Activated CD4-positive, alpha-beta T cell treated with anti-CD3 and anti-CD28 coated beads, Interleukin-2, amount 50 U/mL, for 48 hours (primary cell): ENCODE measurements around the gene ENTHD1.
"Not testable (repeated sequence)": the region's sequence is repeated elsewhere in the genome, so short reads cannot be mapped to it uniquely, and the experiment has no call there.

Source experiments
- DNase-seq, 2 experiments: peaks; one replicate each; pipeline ENCODE4 v3.0.0-alpha.2; 2020

The ENTHD1 gene

GRCh38 chr22:39776295-39777009 lies 117.1 kb downstream of the ENTHD1 start:
- no peak for DNase-seq

- peak; percentile 6 to 26 for DNase-seq
These were observed 119.5 kb downstream of the ENTHD1 start for GRCh38 chr22:39773976-39774539.

GRCh38 chr22:39773503-39773902 lies 120.1 kb downstream of the ENTHD1 start:
- no peak for DNase-seq

- no peak for DNase-seq
These were observed 122.1 kb downstream of the ENTHD1 start for GRCh38 chr22:39771486-39771885.

- no peak for DNase-seq
These were observed 127.9 kb downstream of the ENTHD1 start for GRCh38 chr22:39765661-39766060.

GRCh38 chr22:39765046-39765445 lies 128.5 kb downstream of the ENTHD1 start:
- DNase-seq, result no peak

GRCh38 chr22:39763276-39763675 lies 130.3 kb downstream of the ENTHD1 start:
- no peak for DNase-seq

- DNase-seq, result no peak
These were observed 142.8 kb downstream of the ENTHD1 start for GRCh38 chr22:39750759-39751158.

GRCh38 chr22:39748877-39749276 lies 144.7 kb downstream of the ENTHD1 start:
- DNase-seq, result no peak

- DNase-seq, result peak; percentile 9 to 12
These were observed 146.8 kb downstream of the ENTHD1 start for GRCh38 chr22:39746600-39747262.

GRCh38 chr22:39745789-39746188 lies 147.8 kb downstream of the ENTHD1 start:
- no peak for DNase-seq

- DNase-seq, result no peak
These were observed 149.2 kb downstream of the ENTHD1 start for GRCh38 chr22:39744353-39744752.

GRCh38 chr22:39743935-39744334 lies 149.6 kb downstream of the ENTHD1 start:
- no peak for DNase-seq

- DNase-seq, result no peak
These were observed 154.1 kb downstream of the ENTHD1 start for GRCh38 chr22:39739338-39740027.

GRCh38 chr22:39738746-39739145 lies 154.8 kb downstream of the ENTHD1 start:
- no peak for DNase-seq

GRCh38 chr22:39735776-39736175 lies 157.8 kb downstream of the ENTHD1 start:
- no peak for DNase-seq

GRCh38 chr22:39734866-39735265 lies 158.7 kb downstream of the ENTHD1 start:
- no peak for DNase-seq

GRCh38 chr22:39734046-39734445 lies 159.5 kb downstream of the ENTHD1 start:
- DNase-seq, result not testable (repeated sequence)

- no peak for DNase-seq
These were observed 160.4 kb downstream of the ENTHD1 start for GRCh38 chr22:39733191-39733590.

- no peak for DNase-seq
These were observed 160.9 kb downstream of the ENTHD1 start for GRCh38 chr22:39732625-39733024.

GRCh38 chr22:39731881-39732555 lies 161.5 kb downstream of the ENTHD1 start:
- no peak for DNase-seq

GRCh38 chr22:39731481-39731880 lies 162.1 kb downstream of the ENTHD1 start:
- DNase-seq, result no peak
